HepG2 (cell line): ENCODE results near the gene CFAP206. TPM values are rescaled to one million over a fixed set of nuclear protein-coding genes. Genes with fewer than 3 reads are reported as not detected.

Experiments used
- ATAC-seq: fragments of 200-7000 bp; cut with Tn5 transposase; 3 replicates; pipeline ENCODE4 v1.9.1; 2020; ENCODE audit warnings: mild to moderate bottlenecking, moderate library complexity
- BruUV-seq: library from RNA; stranded (reverse); fragments of 400-500 nt; replicated peaks from 2 replicates; lab custom pipeline; 2021; lab: Mats Ljungman, UMichigan
- CTCF ChIA-PET: fragments of 300-600 bp; formaldehyde crosslinking; extraction: SDS; loops from one replicate; lab custom pipeline; 2021; ENCODE audit warnings: low total read pairs, inconsistent platforms, low intra/inter-chr PET ratio; lab: Yijun Ruan, JAX
- POLR2A ChIA-PET: fragments of 350-600 bp; sonication (Branson Sonifier 250); formaldehyde crosslinking; loops from one replicate; lab custom pipeline; 2020; ENCODE audit warnings: antibody characterized with exemption, inconsistent platforms; lab: Yijun Ruan, JAX
- DNase-seq: peaks from one replicate; pipeline ENCODE4 v3.0.0-alpha.2; 2015; ENCODE audit warnings: low spot score
- FAIRE-seq: peaks from 3 replicates; lab custom pipeline; 2011; peaks lifted over from hg19 to GRCh38; lab: Jason Lieb, UNC
- H2AFZ ChIP-seq: one replicate; pipeline ENCODE4 v1.6.1; 2011; ENCODE audit warnings: low read length, inconsistent platforms
- H3K27ac ChIP-seq: fragments of 300-600 bp; 3 replicates; pipeline ENCODE4 v1.8.0; 2011; ENCODE audit warnings: mixed run types, mild to moderate bottlenecking, mixed read lengths, low read length, inconsistent platforms; ENCODE audit not compliant: insufficient read depth; ENCODE audit errors: extremely low read length
- H3K27me3 ChIP-seq, 2 experiments: fragments of 200-600 bp in 1 of 2; 2 replicates in 1 of 2; 3 replicates in 1 of 2; pipeline versions ENCODE4 v1.6.0 to v1.8.0; 2011; ENCODE audit warnings: low read length in 2 of 2, mild to moderate bottlenecking in 2 of 2, moderate library complexity in 2 of 2, inconsistent platforms in 1 of 2; ENCODE audit not compliant: insufficient read depth in 2 of 2, control insufficient read depth in 1 of 2
- H3K36me3 ChIP-seq, 2 experiments: fragments of 200-600 bp in 1 of 2; replicated peaks in 1 of 2; 2 replicates in 1 of 2; 3 replicates in 1 of 2; pipeline versions ENCODE4 v1.5.1 to v1.8.0; 2011; ENCODE audit warnings: low read length in 2 of 2, inconsistent platforms in 1 of 2; ENCODE audit not compliant: insufficient read depth in 2 of 2, control insufficient read depth in 1 of 2
- H3K4me1 ChIP-seq: 2 replicates; pipeline ENCODE4 v1.5.1; 2012; ENCODE audit warnings: low read length, inconsistent platforms; ENCODE audit not compliant: insufficient read depth
- H3K4me2 ChIP-seq: 2 replicates; pipeline ENCODE4 v1.6.0; 2011; ENCODE audit warnings: low read depth, low read length, inconsistent platforms
- H3K4me3 ChIP-seq, 3 experiments: fragments of 200-600 bp in 1 of 3; sonication (generic), shearing (Covaris generic) in 1 of 3; replicated peaks in 1 of 3; 2 replicates each; pipeline ENCODE4 v1.5.1; 2011 to 2016; ENCODE audit warnings: low read length in 3 of 3, inconsistent platforms in 2 of 3, low read depth in 2 of 3, mild to moderate bottlenecking in 2 of 3, control low read depth in 1 of 3, mixed read lengths in 1 of 3; ENCODE audit not compliant: insufficient read depth in 1 of 3
- H3K79me2 ChIP-seq: one replicate; pipeline ENCODE4 v1.6.1; 2011; ENCODE audit warnings: low read length, inconsistent platforms; ENCODE audit not compliant: insufficient read depth
- H3K9ac ChIP-seq: 2 replicates; pipeline ENCODE4 v1.6.0; 2011; ENCODE audit warnings: mild to moderate bottlenecking, low read depth, low read length, inconsistent platforms; ENCODE audit not compliant: insufficient read depth
- H3K9me3 ChIP-seq: 2 replicates; pipeline ENCODE4 v1.5.1; 2012; ENCODE audit warnings: mild to moderate bottlenecking, low read length
- H4K20me1 ChIP-seq: 2 replicates; pipeline ENCODE4 v1.6.0; 2011; ENCODE audit warnings: inconsistent platforms, mild to moderate bottlenecking, low read length, moderate library complexity; ENCODE audit not compliant: insufficient read depth
- CCDC6 ChIP-seq: sonication (generic); formaldehyde crosslinking; IDR thresholded peaks from 2 replicates; pipeline ENCODE4 v1.8.1; 2022; ENCODE audit warnings: mild to moderate bottlenecking, missing genetic modification reagents, moderate library complexity
- SIX4 ChIP-seq: sonication (generic); formaldehyde crosslinking; IDR thresholded peaks from 2 replicates; pipeline ENCODE4 v1.4.0; 2020; ENCODE audit warnings: missing genetic modification reagents
- SNRNP70 ChIP-seq: fragments of 200-400 bp; formaldehyde crosslinking; IDR thresholded peaks from 2 replicates; pipeline ENCODE4 v1.6.1; 2017; ENCODE audit warnings: mild to moderate bottlenecking, low read depth, low read length, moderate library complexity
- SRF ChIP-seq: IDR thresholded peaks from 2 replicates; pipeline ENCODE4 v1.6.1; 2011; ENCODE audit warnings: mild to moderate bottlenecking, low read depth, low read length, moderate library complexity
- YEATS4 ChIP-seq: sonication (generic); formaldehyde crosslinking; IDR thresholded peaks from 2 replicates; pipeline ENCODE4 v1.4.0; 2020; ENCODE audit warnings: missing genetic modification reagents, borderline replicate concordance
- ZBTB20 ChIP-seq: sonication (generic); formaldehyde crosslinking; IDR thresholded peaks from 2 replicates; pipeline ENCODE4 v1.8.1; 2023; ENCODE audit warnings: missing genetic modification reagents, low read depth, mild to moderate bottlenecking, borderline replicate concordance
- ZMYM4 ChIP-seq: sonication (generic); formaldehyde crosslinking; IDR thresholded peaks from 2 replicates; pipeline ENCODE4 v1.8.1; 2023; ENCODE audit warnings: mild to moderate bottlenecking, missing genetic modification reagents
- ZNF724P ChIP-seq: sonication (generic); formaldehyde crosslinking; IDR thresholded peaks from 2 replicates; pipeline ENCODE4 v1.8.0; 2022; ENCODE audit warnings: missing genetic modification reagents, borderline replicate concordance
- ZNF768 ChIP-seq: sonication (generic); formaldehyde crosslinking; IDR thresholded peaks from 2 replicates; pipeline ENCODE4 v1.4.0; 2020; ENCODE audit warnings: missing genetic modification reagents
- WGBS: methylation state at CpG from one replicate; pipeline ENCODE4 v1.1.6; 2017; ENCODE audit warnings: low lambda C conversion rate; 5-methylcytosine and 5-hydroxymethylcytosine counted together
- in situ Hi-C: cut with HindIII; loops from 2 replicates; pipeline ENCODE4 v1.10.0; 2017; ENCODE audit warnings: low pct_unique_long_range_greater_than_20kb; ENCODE audit not compliant: extremely low pct_ligation_motif_present
- intact Hi-C: fragments of 100-400 bp; cut with micrococcal nuclease; formaldehyde crosslinking; loops from one replicate; pipeline ENCODE4 v1.10.0; 2022; ENCODE audit not compliant: unreplicated experiment
- polyA plus RNA-seq, 8 experiments: library from polyadenylated mRNA; depleted of rRNA in 3 of 8; stranded (reverse) in 7 of 8; unstranded in 1 of 8; fragments of >200 nt; fragmentation: Illumina TruSeq in 4 of 8; extraction: Trizol in 4 of 8; gene quantifications; 2 replicates each; pipeline versions ENCODE4 v1.2.1 to v1.2.3, GENCODE V29; 2011 to 2016; ENCODE audit warnings: low read depth in 4 of 8, missing spikeins in 1 of 8, mixed read lengths in 1 of 8; ENCODE audit not compliant: insufficient read depth in 1 of 8
- total RNA-seq, 5 experiments: library from RNA; depleted of rRNA; stranded (reverse); fragments of >200 nt; fragmentation: Illumina TruSeq; extraction: Trizol; gene quantifications; 2 replicates each; pipeline ENCODE4 v1.2.3, GENCODE V29; 2016; ENCODE audit warnings: low read depth in 1 of 5

Gene CFAP206
- total and polyA plus RNA-seq, 2 of the 13 experiments (the other 11 are each of a cell fraction or from before 2014, with no cell fraction given), result not detected

GRCh38 chr6:87376643-87377042, 31.1 kb upstream of the CFAP206 start:
- Histone ChIP-seq H3K4me2 (no peak overlapping the region), H3K4me1 (no peaks in the 10 kb centered on the region), H3K4me3 (no peak overlapping the region), H4K20me1 (no peaks in the 10 kb centered on the region), H3K9me3 (no peaks in the 10 kb centered on the region), H3K27ac (no peak overlapping the region)
- DNase-seq, result no peak
- ATAC-seq, result no peak
- no TSS peak for BruUV-seq
- in situ Hi-C loops (no loop called here), intact Hi-C loops (no loop called here)
- POLR2A ChIA-PET, result no interaction called here
- WGBS, result 78% methylated on average over 2 of the region's 2 CpGs
- no peak for FAIRE-seq
- no peak for TF ChIP-seq SIX4 (CRISPR knock-in tag)
- TF ChIP-seq, all 625 proteins: peak for 0
- no peak overlapping the region for H3K9ac ChIP-seq
- no peaks in the 10 kb centered on the region for H3K79me2 ChIP-seq
- no peak overlapping the region for H2AFZ ChIP-seq
- no peaks in the 10 kb centered on the region for H3K27me3 ChIP-seq
- CTCF ChIA-PET, result no interaction called here
- H3K36me3 ChIP-seq, result no peaks in the 10 kb centered on the region

- H4K20me1 ChIP-seq, result no peaks in the 10 kb centered on the region
- no peak overlapping the region for H2AFZ ChIP-seq
- FAIRE-seq (no peak), DNase-seq (no peak), ATAC-seq (no peak)
- H3K27me3 ChIP-seq, result no peaks in the 10 kb centered on the region
- H3K4me3 ChIP-seq, result no peak overlapping the region
- in situ Hi-C loops, result no loop called here
- H3K36me3 ChIP-seq, result no peaks in the 10 kb centered on the region
- no peak overlapping the region for H3K4me2 ChIP-seq
- POLR2A ChIA-PET, result no interaction called here
- CTCF ChIA-PET, result no interaction called here
- TF ChIP-seq CCDC6 (CRISPR knock-in tag) (no peak), SNRNP70 (no peak), ZBTB20 (CRISPR knock-in tag) (no peak), YEATS4 (CRISPR knock-in tag) (no peak), ZMYM4 (CRISPR knock-in tag) (no peak), ZNF768 (no peak), SRF (no peak), ZNF724P (CRISPR knock-in tag) (no peak)
- no peak overlapping the region for H3K27ac ChIP-seq
- H3K79me2 ChIP-seq, result no peaks in the 10 kb centered on the region
- WGBS, result 58% methylated on average over 4 of the region's 4 CpGs
- BruUV-seq, result no TSS peak
- intact Hi-C loops, result no loop called here
- H3K9ac ChIP-seq, result no peak overlapping the region
- H3K4me1 ChIP-seq, result no peaks in the 10 kb centered on the region
- H3K9me3 ChIP-seq, result no peaks in the 10 kb centered on the region
These were observed 28.8 kb upstream of the CFAP206 start for GRCh38 chr6:87378947-87379346.
